Measurements from ENCODE around the gene YWHAH.

DNA sequence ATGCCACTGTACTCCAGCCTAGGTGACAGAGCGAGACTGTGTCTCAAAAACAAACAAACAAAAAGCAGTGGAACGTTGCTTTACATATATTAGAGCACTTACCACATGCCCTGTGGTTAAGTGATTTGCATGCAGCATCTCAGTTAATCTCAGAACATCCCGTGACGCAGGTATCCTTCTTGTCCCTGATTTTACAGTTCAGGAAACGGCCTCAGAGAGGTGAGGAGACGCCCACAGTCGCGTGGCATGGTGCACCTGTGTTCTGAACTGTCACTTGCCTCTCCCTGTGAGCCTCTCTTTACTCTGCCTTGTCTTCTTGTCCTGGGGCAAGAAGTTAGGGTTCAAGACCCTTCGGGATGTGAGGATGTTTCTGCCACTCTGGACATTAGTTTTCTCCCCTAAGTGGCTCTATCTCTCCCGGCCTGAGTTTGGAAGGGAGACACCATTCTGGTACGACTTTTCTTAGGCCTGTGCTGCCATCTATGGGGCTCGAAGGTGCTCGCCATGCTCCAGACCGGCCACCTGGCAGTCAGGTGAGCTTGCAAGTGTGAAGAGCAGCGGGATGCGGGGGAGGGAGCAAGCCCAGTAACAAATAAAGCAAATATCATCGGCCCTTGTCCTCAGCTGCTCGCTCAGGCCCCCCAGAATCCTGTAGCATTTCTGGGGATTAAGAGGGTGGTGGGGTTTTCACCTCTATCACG is 25.6 kb downstream of the YWHAH start:
- TF ChIP-seq POLR2A (IDR thresholded peaks at IDR 0.05) (no peak), POLR2AphosphoS5 (IDR thresholded peaks at IDR 0.05) (peak in 1 of 3 donors; percentile 25)

Data from stomach (tissue), 4 donors.